Measurements from ENCODE around the gene CTNNA2. TPM values are rescaled to one million over a fixed set of nuclear protein-coding genes. Genes with fewer than 3 reads are reported as not detected.

CTNNA2 gene
- total RNA-seq, 1 donor from 2014 or later, result 43.5 TPM

DNA sequence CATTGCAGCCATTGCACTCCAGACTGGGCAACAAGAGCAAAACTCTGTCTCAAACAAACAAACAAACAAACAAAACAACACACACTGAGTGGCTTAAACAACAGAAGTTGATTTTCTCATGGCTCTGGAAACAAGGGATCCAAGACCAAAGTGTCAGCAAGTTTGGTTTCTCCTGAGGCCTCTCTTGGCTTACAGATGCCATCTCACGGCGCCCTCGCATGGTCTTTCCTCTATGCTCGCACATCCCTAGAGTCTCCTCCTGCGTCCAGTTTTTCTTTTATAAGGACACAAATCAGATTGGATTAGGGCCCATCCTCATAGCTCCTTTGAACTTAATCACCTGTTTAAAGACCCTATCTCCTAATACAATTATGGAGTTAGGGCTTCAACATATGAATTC is 925.1 kb downstream of the CTNNA2 start:
- DNase-seq (ENCODE audit: low spot score), result no peak
- Histone ChIP-seq H3K4me3 (no peak overlapping the region), H3F3A (ENCODE audit: low read depth) (no peaks in the 10 kb centered on the region), H3K27ac (no peak overlapping the region), H3K36me3 (no peaks in the 10 kb centered on the region), H3K79me2 (ENCODE audit: low read depth) (no peaks in the 10 kb centered on the region), H3K9ac (no peak overlapping the region), H3K9me3 (ENCODE audit: low read depth) (no peaks in the 10 kb centered on the region), H3K4me1 (no peaks in the 10 kb centered on the region), H3K4me2 (no peak overlapping the region), H3K27me3 (no peaks in the 10 kb centered on the region), H4K20me1 (ENCODE audit: low read depth) (no peaks in the 10 kb centered on the region), H2AFZ (replicated peaks) (no peak overlapping the region)
- no peaks in the 10 kb centered on the region for H3K9me3 Mint-ChIP-seq
- no peaks in the 10 kb centered on the region for H3K4me1 Mint-ChIP-seq
- H3K36me3 Mint-ChIP-seq, result no peaks in the 10 kb centered on the region
- peaks cover 5% of the 10 kb centered on the region for H3K27me3 Mint-ChIP-seq (ENCODE audit: insufficient read depth, low read depth)
- no peak overlapping the region for H3K4me3 Mint-ChIP-seq
- no peak overlapping the region for H3K27ac Mint-ChIP-seq
- TF ChIP-seq, protein P1, sequence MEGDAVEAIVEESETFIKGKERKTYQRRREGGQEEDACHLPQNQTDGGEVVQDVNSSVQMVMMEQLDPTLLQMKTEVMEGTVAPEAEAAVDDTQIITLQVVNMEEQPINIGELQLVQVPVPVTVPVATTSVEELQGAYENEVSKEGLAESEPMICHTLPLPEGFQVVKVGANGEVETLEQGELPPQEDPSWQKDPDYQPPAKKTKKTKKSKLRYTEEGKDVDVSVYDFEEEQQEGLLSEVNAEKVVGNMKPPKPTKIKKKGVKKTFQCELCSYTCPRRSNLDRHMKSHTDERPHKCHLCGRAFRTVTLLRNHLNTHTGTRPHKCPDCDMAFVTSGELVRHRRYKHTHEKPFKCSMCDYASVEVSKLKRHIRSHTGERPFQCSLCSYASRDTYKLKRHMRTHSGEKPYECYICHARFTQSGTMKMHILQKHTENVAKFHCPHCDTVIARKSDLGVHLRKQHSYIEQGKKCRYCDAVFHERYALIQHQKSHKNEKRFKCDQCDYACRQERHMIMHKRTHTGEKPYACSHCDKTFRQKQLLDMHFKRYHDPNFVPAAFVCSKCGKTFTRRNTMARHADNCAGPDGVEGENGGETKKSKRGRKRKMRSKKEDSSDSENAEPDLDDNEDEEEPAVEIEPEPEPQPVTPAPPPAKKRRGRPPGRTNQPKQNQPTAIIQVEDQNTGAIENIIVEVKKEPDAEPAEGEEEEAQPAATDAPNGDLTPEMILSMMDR (IDR thresholded peaks at IDR 0.05), result no peak
- TF ChIP-seq EZH2 (IDR thresholded peaks at IDR 0.05), result no peak
- no peak for TF ChIP-seq EZH2phosphoT487 (IDR thresholded peaks at IDR 0.05)

DNA sequence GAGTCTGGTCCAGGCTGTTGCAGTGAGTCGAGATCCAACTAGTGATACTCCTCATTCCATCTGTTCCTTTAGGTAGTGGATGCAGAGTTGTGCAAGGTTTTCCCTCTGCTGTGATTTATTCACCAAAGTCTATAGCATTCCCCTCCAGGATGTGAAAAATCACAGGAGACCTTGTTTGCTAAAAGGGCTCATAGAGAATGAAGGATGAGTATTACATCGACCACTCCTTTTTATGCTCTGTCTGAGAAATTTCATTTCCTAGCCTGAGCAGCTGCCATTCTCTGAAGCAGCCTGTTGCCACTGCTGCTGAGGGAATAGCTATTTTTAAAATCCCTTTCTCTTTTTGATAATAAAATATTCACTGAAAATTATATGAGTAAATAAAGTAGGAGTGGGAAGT is 925.8 kb downstream of the CTNNA2 start:
- Mint-ChIP-seq H3K36me3 (no peaks in the 10 kb centered on the region), H3K4me3 (no peak overlapping the region), H3K9me3 (no peaks in the 10 kb centered on the region), H3K27me3 (ENCODE audit: insufficient read depth, low read depth) (peaks cover 2% of the 10 kb centered on the region), H3K4me1 (no peaks in the 10 kb centered on the region), H3K27ac (no peak overlapping the region)
- no peak overlapping the region for H3K4me2 ChIP-seq
- no peaks in the 10 kb centered on the region for H3K27me3 ChIP-seq
- H3K9ac ChIP-seq, result no peak overlapping the region
- H3K79me2 ChIP-seq (ENCODE audit: low read depth), result no peaks in the 10 kb centered on the region
- H2AFZ ChIP-seq (replicated peaks), result no peak overlapping the region
- H3K27ac ChIP-seq, result no peak overlapping the region
- no peaks in the 10 kb centered on the region for H3F3A ChIP-seq (ENCODE audit: low read depth)
- no peaks in the 10 kb centered on the region for H4K20me1 ChIP-seq (ENCODE audit: low read depth)
- no peaks in the 10 kb centered on the region for H3K4me1 ChIP-seq
- H3K9me3 ChIP-seq (ENCODE audit: low read depth), result no peaks in the 10 kb centered on the region
- no peak overlapping the region for H3K4me3 ChIP-seq
- DNase-seq (ENCODE audit: low spot score), result no peak
- no peak for TF ChIP-seq EZH2 (IDR thresholded peaks at IDR 0.05)
- TF ChIP-seq, protein P1 (IDR thresholded peaks at IDR 0.05), result no peak
- TF ChIP-seq EZH2phosphoT487 (IDR thresholded peaks at IDR 0.05), result no peak
- H3K36me3 ChIP-seq, result no peaks in the 10 kb centered on the region

- Mint-ChIP-seq H3K9me3 (no peaks in the 10 kb centered on the region), H3K4me3 (no peak overlapping the region), H3K36me3 (no peaks in the 10 kb centered on the region), H3K27ac (no peak overlapping the region), H3K4me1 (peaks cover 2% of the 10 kb centered on the region), H3K27me3 (ENCODE audit: insufficient read depth, low read depth) (peaks cover 5% of the 10 kb centered on the region)
- DNase-seq (ENCODE audit: low spot score), result no peak
- Histone ChIP-seq H2AFZ (replicated peaks) (no peak overlapping the region), H3K36me3 (no peaks in the 10 kb centered on the region), H3K9ac (no peak overlapping the region), H3K4me1 (no peaks in the 10 kb centered on the region), H3K4me3 (no peak overlapping the region), H3K27ac (no peak overlapping the region), H3F3A (ENCODE audit: low read depth) (no peaks in the 10 kb centered on the region), H3K4me2 (no peak overlapping the region), H4K20me1 (ENCODE audit: low read depth) (no peaks in the 10 kb centered on the region), H3K9me3 (ENCODE audit: low read depth) (no peaks in the 10 kb centered on the region), H3K79me2 (ENCODE audit: low read depth) (no peaks in the 10 kb centered on the region), H3K27me3 (no peaks in the 10 kb centered on the region)
- TF ChIP-seq, protein P1 (IDR thresholded peaks at IDR 0.05), result no peak
- TF ChIP-seq EZH2phosphoT487 (IDR thresholded peaks at IDR 0.05), result no peak
- TF ChIP-seq EZH2 (IDR thresholded peaks at IDR 0.05), result no peak
Measured at GRCh38 chr2:80454628-80455027, 941.8 kb downstream of the CTNNA2 start.

All from neural progenitor cell (in vitro differentiated cells).